T-helper 2 cell treated with Interferon-gamma antibody and Interleukin-4, amounts not matched to agents 100 ng/mL and 5 ng/mL, for 36 hours (primary cell): ENCODE measurements around the gene RNU6-9. TPM values are rescaled to one million over a fixed set of nuclear protein-coding genes. Genes with fewer than 3 reads are reported as not detected.

Source experiments
- intact Hi-C: fragments of 100-400 bp; cut with micrococcal nuclease; formaldehyde crosslinking; loops from one replicate; pipeline ENCODE4 v1.15.1; 2023
- total RNA-seq: library from RNA; stranded (reverse); gene quantifications from 2 replicates; pipeline ENCODE4 v1.2.3, GENCODE V29; 2022

The RNU6-9 gene
- total RNA-seq, 1 donor from 2014 or later, result not detected

DNA sequence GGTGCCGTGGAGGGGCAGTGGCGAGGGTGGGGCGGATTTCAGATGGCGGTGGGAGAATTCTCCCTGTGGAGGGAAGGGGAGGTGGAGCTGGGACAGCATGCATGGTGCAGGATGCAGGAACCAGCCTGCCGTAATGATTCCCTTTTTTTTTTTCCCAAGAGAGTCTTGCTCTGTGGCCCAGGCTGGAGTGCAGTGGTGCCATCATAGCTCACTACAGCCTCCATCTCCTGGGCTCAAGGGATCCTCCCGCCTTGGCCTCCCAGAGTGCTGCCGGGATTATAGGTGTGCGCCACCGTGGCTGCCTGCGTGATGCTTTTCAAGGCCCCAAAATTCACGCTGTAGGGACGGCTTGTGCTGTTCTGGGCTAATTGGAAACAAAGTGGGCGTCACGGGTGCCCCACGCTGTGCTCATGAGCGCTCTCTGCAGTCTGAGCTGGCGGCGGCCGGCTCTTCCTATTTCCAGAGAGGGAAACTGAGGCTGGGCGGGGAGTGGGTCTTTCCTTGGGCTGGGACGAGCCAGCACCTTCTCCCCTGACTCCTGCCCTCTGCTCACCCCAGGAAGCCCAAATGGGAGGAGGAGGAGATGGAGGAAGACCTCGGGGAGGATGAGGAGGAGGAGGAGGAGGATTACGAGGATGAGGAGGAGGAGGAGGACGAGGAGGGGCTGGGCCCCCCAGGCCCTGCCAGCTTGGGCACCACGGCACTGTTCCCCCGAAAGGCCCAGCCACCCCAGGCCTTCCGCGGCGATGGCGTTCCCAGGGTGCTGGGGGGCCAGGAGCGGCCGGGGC, 38.8 kb downstream of the RNU6-9 start:
- intact Hi-C loops, result no loop called here

DNA sequence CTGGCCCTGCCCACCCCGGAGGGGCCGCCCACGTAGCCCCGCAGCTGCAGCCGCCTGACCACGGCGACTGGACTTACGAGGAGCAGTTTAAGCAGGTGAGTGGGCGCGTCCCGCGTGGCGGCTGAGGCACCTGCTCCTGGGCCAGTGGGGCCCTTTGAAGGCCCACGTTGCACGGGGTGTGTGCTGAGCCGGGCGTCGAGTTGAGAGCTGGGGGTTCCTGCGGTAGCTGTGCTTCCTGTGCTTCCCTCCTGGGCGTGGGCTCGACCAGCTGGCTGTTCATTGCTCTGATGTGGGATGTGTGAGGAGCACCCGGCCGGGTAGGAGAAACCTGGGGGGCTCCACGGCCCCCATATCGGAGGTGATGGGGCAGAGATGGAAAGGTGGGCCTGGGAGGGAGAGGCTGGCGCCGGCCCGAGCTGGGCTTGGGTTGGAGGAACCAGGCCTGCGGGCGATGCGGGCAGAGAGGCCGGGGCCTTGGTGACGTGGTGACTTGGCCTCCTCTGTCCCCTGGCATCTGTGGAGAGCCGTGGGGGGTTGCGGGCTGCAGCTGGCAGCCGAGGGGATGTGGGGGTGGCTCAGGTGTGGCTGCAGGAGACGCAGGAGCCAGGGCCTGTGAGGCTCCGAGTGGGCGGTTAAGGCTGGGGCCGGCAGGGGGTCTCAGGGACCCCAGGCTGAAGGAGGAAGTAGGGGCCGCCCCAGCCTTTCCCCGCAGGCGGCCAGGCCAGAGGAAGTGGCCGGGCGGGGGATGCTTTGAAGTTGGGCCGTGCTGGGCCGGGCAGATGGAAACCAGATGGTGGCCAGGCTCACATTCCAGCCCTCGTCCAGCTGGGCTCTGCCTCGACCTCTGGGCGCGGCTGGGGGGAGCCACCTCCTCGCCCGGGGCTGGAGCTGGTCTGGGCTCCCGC, 39.6 kb downstream of the RNU6-9 start:
- intact Hi-C loops, result no loop called here

- intact Hi-C loops, result no loop called here
Observed at GRCh38 chr19:933553-933882, 40.2 kb downstream of the RNU6-9 start.

DNA sequence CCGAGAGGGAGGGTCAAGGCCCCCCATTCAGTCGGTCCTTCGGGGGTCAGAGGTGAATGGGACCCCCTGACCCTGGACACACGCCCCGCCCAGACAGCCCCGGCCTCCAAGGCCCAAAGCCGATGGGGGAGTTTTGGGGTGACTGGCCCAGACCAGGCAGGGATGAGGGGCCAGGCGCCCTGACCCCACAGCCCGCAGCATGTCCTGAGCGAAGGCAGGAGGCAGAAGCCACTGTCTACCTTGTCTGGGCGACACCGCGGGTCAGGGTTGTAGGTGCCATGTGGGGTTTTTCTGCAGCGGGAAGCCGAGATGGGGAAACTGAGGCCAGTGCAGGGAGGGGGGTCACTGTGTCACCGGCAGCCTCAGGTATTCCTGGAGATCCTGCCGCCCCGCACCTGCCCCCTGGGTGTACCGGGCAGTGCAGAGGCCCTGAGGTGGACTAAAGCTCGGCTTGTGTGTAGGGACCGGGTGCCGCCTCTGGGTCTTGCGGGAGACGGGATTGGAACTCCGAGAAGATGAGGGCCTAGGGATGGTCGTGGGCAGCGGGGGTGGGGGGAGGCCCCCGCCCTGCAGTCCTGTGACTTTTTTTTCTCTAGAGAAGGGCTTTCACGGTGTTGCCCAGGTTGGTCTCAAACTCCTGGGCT, 41.0 kb downstream of the RNU6-9 start:
- intact Hi-C loops, result no loop called here

DNA sequence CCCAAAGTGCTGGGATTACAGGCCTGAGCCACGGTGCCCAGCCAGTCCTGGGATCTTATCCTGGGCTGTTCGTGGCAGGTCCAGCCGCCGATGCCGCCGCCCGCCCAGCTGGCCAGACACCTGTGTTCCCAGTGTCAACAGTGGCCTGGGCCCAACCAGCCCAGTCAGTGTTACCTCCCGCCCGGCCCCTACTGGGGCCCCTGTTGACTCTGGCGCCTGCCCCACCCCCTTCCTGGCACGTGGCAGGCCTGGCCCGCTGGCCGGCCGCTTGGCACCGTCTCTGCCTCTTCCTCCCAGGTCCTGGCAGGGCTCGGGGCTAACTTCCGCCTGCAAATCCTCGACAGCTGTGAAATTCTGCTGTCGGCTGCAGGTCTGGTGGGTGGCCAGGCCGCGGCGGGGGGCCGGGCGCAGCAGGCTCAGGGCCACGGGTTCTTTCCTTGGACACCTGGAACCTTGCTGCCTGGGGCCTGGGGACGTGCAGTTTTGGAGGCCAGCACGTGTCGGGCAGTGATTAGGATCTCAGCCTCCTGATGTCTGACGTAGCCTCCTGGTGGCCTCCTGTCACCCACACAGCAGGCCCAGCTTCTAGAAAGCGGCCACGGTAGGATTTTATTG, 41.7 kb downstream of the RNU6-9 start:
- intact Hi-C loops, result no loop called here

GRCh38 chr19:936175-936546, 42.9 kb downstream of the RNU6-9 start:
- intact Hi-C loops, result no loop called here

DNA sequence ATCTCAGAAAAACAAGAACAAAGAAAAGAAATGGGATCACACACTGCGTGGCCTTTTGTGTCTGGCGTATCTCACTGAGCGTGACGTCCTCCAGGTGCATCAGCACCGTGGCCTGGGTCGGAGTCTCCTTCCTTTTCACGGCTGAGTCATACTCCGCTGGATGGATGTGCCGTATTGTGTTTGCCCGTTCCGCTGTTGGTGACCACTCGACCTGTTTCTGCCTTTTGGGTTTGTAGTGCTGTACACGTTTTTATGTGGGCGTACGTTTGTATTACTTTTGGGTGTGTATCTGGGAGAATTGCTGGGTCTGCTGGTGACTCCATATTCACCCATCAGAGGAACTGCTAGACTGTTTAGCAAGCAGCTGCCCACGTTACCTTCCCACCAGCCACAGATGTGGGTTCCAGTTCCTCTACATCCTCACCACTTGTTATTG, 44.0 kb downstream of the RNU6-9 start:
- intact Hi-C loops, result no loop called here

DNA sequence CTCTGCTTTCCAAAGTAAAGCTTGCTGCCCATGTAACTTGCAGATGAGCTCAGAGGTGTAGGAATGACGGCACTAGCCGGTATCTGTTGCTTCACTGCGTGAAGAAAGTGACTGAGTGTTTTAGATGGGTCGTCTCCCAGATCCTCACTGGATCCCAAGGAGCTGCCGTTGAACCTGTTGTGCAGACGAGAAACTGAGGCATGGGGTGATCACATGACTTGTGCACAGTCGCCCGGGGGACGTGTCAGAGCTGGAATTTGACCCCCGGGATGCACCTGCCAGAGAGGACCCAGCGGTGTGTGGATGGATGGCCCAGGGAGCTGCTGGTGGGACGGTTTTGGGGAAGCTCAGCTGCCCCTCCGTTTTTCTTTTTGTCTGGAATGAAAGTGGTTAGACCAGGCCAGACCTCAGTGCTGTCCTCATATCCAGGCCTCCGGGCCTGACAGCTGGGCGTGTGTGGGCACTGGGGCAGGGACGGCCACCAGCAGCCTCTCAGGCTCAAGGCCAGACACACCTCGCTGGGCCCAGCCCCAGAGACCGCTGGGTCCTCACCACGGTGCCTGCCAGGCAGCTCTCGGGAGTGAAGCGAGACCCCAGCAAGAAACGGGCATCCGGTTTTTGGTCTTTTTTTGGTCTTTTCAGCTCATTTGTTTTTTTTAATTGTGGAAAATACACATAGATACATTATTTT, 45.1 kb downstream of the RNU6-9 start:
- intact Hi-C loops, result no loop called here

DNA sequence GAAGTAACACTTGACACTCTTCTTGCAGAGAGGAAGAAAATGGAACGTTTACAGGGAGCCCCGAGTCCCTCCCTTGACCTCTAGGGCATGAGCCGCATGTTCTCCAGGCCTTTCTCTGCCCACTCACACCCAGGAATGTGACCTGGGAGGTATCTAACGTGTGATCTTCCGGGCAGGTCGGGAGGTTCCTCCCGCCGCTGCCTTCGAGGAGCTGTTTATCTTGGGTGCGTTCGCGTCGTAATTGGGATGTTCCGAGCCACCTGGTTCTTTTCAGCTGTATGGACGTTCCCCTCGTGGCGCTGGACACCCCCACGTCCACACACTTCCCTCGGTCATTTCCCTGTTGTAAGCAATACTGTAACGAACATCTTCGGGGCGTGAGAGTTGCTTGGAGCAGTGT, 46.2 kb downstream of the RNU6-9 start:
- intact Hi-C loops, result no loop called here

GRCh38 chr19:939922-940321, 46.6 kb downstream of the RNU6-9 start:
- intact Hi-C loops, result no loop called here

DNA sequence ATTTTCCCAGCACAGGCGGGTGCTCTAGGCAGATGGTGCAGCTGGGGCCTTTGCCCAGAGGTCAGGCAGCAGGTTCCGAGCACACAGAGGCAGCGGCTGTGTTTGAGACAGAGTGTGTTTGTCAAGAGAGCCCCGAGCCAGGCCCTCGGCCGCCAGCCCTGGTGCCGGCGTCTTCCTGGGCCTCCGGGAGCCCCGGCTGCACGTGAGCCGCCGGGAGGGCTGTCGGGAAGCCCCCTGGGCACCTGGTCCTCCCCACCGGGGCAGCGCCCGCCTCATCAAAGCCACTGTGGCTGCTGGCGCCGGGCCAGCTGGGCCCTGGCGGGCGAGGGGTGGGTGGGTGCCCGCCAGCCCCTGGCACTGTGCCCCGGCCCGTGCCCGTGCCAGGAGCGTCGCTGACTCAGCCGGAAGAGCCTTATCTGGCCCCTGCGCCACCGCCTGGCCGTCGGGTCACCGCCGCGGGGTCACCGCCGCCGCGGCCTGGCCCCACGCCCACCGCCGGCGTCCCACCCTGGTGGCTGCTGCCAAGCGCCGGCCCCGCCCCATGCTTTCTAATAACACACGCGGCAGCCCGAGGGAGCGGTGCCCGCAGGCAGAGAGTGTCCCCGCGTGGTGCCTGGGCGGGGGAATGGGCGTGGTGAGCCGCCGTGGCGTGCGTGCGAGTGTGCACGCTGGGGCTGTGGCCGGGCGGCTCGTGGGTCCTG, 47.5 kb downstream of the RNU6-9 start:
- intact Hi-C loops, result no loop called here

- intact Hi-C loops, result no loop called here
Observed at GRCh38 chr19:941292-942132, 48.2 kb downstream of the RNU6-9 start.

DNA sequence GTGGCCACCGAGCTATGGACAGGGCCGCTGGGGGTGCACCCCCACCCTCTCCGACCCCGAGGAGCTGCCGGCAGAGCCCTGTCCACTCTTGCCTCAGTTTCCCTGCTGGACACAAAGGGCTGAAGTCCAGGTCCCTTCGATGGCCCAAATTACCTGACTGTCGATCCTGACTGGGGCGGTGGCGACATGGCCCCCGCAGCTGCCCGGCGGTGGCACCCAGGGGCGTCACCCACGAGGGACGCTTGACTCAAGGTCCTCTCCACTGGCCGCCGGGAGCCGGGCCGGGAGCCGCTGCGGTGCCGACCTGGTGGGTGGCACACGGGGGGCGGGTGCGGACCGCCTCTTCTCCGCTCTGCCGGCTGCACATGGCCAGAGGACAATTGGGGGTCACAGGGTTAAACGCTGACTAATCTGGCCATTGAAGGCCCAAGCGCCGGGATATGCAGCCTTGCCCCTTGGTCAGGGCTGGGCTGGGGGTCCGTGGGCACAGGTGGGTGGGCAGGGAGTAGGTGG, 48.9 kb downstream of the RNU6-9 start:
- intact Hi-C loops, result no loop called here

Other genes with a start within 250 kb of the RNU6-9 start
- 74.1 and 80.9 TPM in 2 replicates for gene RNF126, start 230.3 kb upstream of the RNU6-9 start, total RNA-seq
- 2.5 and 3.3 TPM in 2 replicates for gene FSTL3, start 217.1 kb upstream of the RNU6-9 start, total RNA-seq
- gene PRSS57, start 198.0 kb upstream of the RNU6-9 start, total RNA-seq, result not detected in 2 replicates
- not detected in 2 replicates for gene PALM, start 184.5 kb upstream of the RNU6-9 start, total RNA-seq
- gene MISP, start 142.4 kb upstream of the RNU6-9 start, total RNA-seq, result not detected in 2 replicates
- gene PTBP1, start 96.0 kb upstream of the RNU6-9 start, total RNA-seq, result 616 and 655 TPM in 2 replicates
- not detected in 2 replicates for gene PLPPR3, start 71.5 kb upstream of the RNU6-9 start, total RNA-seq
- gene AZU1, start 65.6 kb upstream of the RNU6-9 start, total RNA-seq, result not detected in 2 replicates
- not detected in 2 replicates for gene PRTN3, start 52.5 kb upstream of the RNU6-9 start, total RNA-seq
- gene ELANE, start 41.2 kb upstream of the RNU6-9 start, total RNA-seq, result not detected in 2 replicates
- gene CFD, start 33.8 kb upstream of the RNU6-9 start, total RNA-seq, result 2.3 and 2.5 TPM in 2 replicates
- 62.2 and 66.7 TPM in 2 replicates for gene MED16, start 297 bp upstream of the RNU6-9 start, total RNA-seq
- gene R3HDM4, start 19.7 kb downstream of the RNU6-9 start, total RNA-seq, result 90.7 and 96.4 TPM in 2 replicates
- 1.7 and 1.9 TPM in 2 replicates for gene KISS1R, start 23.8 kb downstream of the RNU6-9 start, total RNA-seq
- gene ARID3A, start 32.6 kb downstream of the RNU6-9 start, total RNA-seq, result 22.8 and 26.8 TPM in 2 replicates
- 57.2 and 61.8 TPM in 2 replicates for gene WDR18, start 90.9 kb downstream of the RNU6-9 start, total RNA-seq
- gene GRIN3B, start 106.9 kb downstream of the RNU6-9 start, total RNA-seq, result not detected in 2 replicates
- gene TMEM259, start 127.6 kb downstream of the RNU6-9 start, total RNA-seq, result 154 TPM in 2 replicates
- gene RNU6-2, start 128.0 kb downstream of the RNU6-9 start, total RNA-seq, result not detected in 2 replicates
- gene CNN2, start 133.1 kb downstream of the RNU6-9 start, total RNA-seq, result 546 and 561 TPM in 2 replicates
- gene ABCA7, start 146.6 kb downstream of the RNU6-9 start, total RNA-seq, result 44.1 and 44.3 TPM in 2 replicates
- 402 and 407 TPM in 2 replicates for gene ARHGAP45, start 173.7 kb downstream of the RNU6-9 start, total RNA-seq
- gene POLR2E, start 201.9 kb downstream of the RNU6-9 start, total RNA-seq, result 169 and 178 TPM in 2 replicates
- gene GPX4, start 210.5 kb downstream of the RNU6-9 start, total RNA-seq, result 115 TPM in 2 replicates